Lower leg skin (tissue), 4 donors: Measurements from ENCODE around the gene POLK. TPM values are rescaled to one million over a fixed set of nuclear protein-coding genes. Genes with fewer than 3 reads are reported as not detected.

ENCODE experiments used
- DNase-seq, 2 donors: peaks; one replicate each; pipeline ENCODE4 v3.0.0-alpha.2; 2019; ENCODE audit warnings: low spot score in 2 of 2
- H3K4me3 ChIP-seq: fragments of 200-600 bp; sonication (generic); 2 replicates; pipeline ENCODE4 v1.5.1; 2017; ENCODE audit warnings: mild to moderate bottlenecking, low read depth; ENCODE audit not compliant: poor library complexity, severe bottlenecking
- CTCF ChIP-seq, 3 donors: fragments of 450-650 bp; IDR thresholded peaks; one replicate each; pipeline ENCODE4 v1.5.1; 2016; ENCODE audit warnings: antibody characterized with exemption in 3 of 3, mild to moderate bottlenecking in 3 of 3, moderate library complexity in 2 of 3
- POLR2A ChIP-seq, 2 donors: fragments of 450-650 bp; IDR thresholded peaks; one replicate each; pipeline ENCODE4 v1.6.1; 2016 to 2017; ENCODE audit warnings: antibody characterized with exemption in 2 of 2, mild to moderate bottlenecking in 1 of 2, moderate library complexity in 1 of 2
- WGBS, 2 donors: methylation state at CpG; one replicate each; pipeline ENCODE4 v1.1.5; 2018; 5-methylcytosine and 5-hydroxymethylcytosine counted together
- intact Hi-C: fragments of 100-400 bp; cut with DNase I; formaldehyde crosslinking; loops from one replicate; pipeline ENCODE4 v1.15.0; 2023; ENCODE audit warnings: low total_unique reads
- total RNA-seq, 4 donors: library from RNA; depleted of rRNA; stranded (reverse); fragments of >200 nt; gene quantifications; one replicate each; pipeline ENCODE4 v1.1.0, GENCODE V29; 2016

POLK gene
- total RNA-seq, 4 donors from 2014 or later: 18.0 to 24.9 (median 19.7) TPM

- intact Hi-C loops: loop anchor here (10.0 kb wide), 1 partner anchor 178 kb away; the partner anchor contains the start of gene HMGCR
- peak overlapping the region; percentile 41 for H3K4me3 ChIP-seq
- TF ChIP-seq POLR2A (IDR thresholded peaks at IDR 0.05) (no peak), CTCF (IDR thresholded peaks at IDR 0.05) (no peak)
- DNase-seq: no peak
- WGBS, 2 donors: 69 to 70% methylated on average over 16 of the region's 16 CpGs
Measured at GRCh38 chr5:75512383-75513074, 838 bp downstream of the POLK start.

- WGBS, 2 donors: 19 to 44% methylated on average over 1 of the region's 1 CpG
- H3K4me3 ChIP-seq: no peak overlapping the region
- intact Hi-C loops: loop anchor here (10.0 kb wide), 1 partner anchor 179 kb away; the partner anchor contains the start of gene HMGCR
- TF ChIP-seq CTCF (IDR thresholded peaks at IDR 0.05) (no peak), POLR2A (IDR thresholded peaks at IDR 0.05) (no peak)
- DNase-seq: no peak
Measured at GRCh38 chr5:75513841-75514240, 2.1 kb downstream of the POLK start.

- no peak for DNase-seq
- 94 to 95% methylated on average over 3 of the region's 3 CpGs for WGBS, 2 donors
- H3K4me3 ChIP-seq: no peak overlapping the region
- TF ChIP-seq CTCF (IDR thresholded peaks at IDR 0.05) (no peak), POLR2A (IDR thresholded peaks at IDR 0.05) (no peak)
- intact Hi-C loops: loop anchor here (10.0 kb wide), 1 partner anchor 180 kb away; the partner anchor contains the start of gene HMGCR
Measured at GRCh38 chr5:75514323-75514722, 2.6 kb downstream of the POLK start.

GRCh38 chr5:75519761-75520160, 8.1 kb downstream of the POLK start:
- TF ChIP-seq POLR2A (IDR thresholded peaks at IDR 0.05) (no peak), CTCF (IDR thresholded peaks at IDR 0.05) (no peak)
- no peak for DNase-seq
- 76 to 79% methylated on average over 1 of the region's 1 CpG for WGBS, 2 donors
- H3K4me3 ChIP-seq: no peak overlapping the region
- intact Hi-C loops: loop anchor here (10.0 kb wide), 1 partner anchor 185 kb away; the partner anchor contains the start of gene HMGCR

- no peak overlapping the region for H3K4me3 ChIP-seq
- WGBS, 2 donors: 94 to 95% methylated on average over 2 of the region's 2 CpGs
- no peak for DNase-seq
- intact Hi-C loops: no loop called here
- no peak for TF ChIP-seq POLR2A (IDR thresholded peaks at IDR 0.05)
- no peak for TF ChIP-seq CTCF (IDR thresholded peaks at IDR 0.05)
Measured at GRCh38 chr5:75521195-75521594, 9.5 kb downstream of the POLK start.
